NCI-H128 (cell line): Measurements from ENCODE around the gene ALKBH3.

Source experiments
- DNase-seq: peaks from one replicate; lab custom pipeline; 2025; ENCODE audit not compliant: unreplicated experiment; lab: John Stamatoyannopoulos, UW

Gene ALKBH3

GRCh38 chr11:43894546-43894945 lies 13.9 kb downstream of the ALKBH3 start:
- no peak for DNase-seq

- DNase-seq: no peak
Measured at GRCh38 chr11:43895601-43896000, 15.0 kb downstream of the ALKBH3 start.

- DNase-seq: no peak
Measured at GRCh38 chr11:43898574-43898973, 17.9 kb downstream of the ALKBH3 start.

GRCh38 chr11:43899094-43899493 lies 18.5 kb downstream of the ALKBH3 start:
- DNase-seq: no peak

GRCh38 chr11:43901551-43901950 lies 20.9 kb downstream of the ALKBH3 start:
- no peak for DNase-seq

GRCh38 chr11:43903078-43903477 lies 22.4 kb downstream of the ALKBH3 start:
- DNase-seq: no peak

- DNase-seq: no peak
Measured at GRCh38 chr11:43903969-43904368, 23.3 kb downstream of the ALKBH3 start.

GRCh38 chr11:43904742-43905535 lies 24.3 kb downstream of the ALKBH3 start:
- DNase-seq: no peak

- DNase-seq: no peak
Measured at GRCh38 chr11:43905813-43906241, 25.2 kb downstream of the ALKBH3 start.

GRCh38 chr11:43907028-43907975 lies 26.7 kb downstream of the ALKBH3 start:
- no peak for DNase-seq

GRCh38 chr11:43908191-43908590 lies 27.6 kb downstream of the ALKBH3 start:
- DNase-seq: no peak

- no peak for DNase-seq
Measured at GRCh38 chr11:43908683-43909082, 28.1 kb downstream of the ALKBH3 start.

- DNase-seq: no peak
Measured at GRCh38 chr11:43913829-43914380, 33.3 kb downstream of the ALKBH3 start.

GRCh38 chr11:43914466-43914865 lies 33.8 kb downstream of the ALKBH3 start:
- no peak for DNase-seq

GRCh38 chr11:43916621-43917020 lies 36.0 kb downstream of the ALKBH3 start:
- DNase-seq: no peak

- no peak for DNase-seq
Measured at GRCh38 chr11:43917851-43918250, 37.2 kb downstream of the ALKBH3 start.

- DNase-seq: no peak
Measured at GRCh38 chr11:43918662-43919061, 38.0 kb downstream of the ALKBH3 start.

GRCh38 chr11:43919852-43920597 lies 39.4 kb downstream of the ALKBH3 start:
- DNase-seq: no peak

- DNase-seq: no peak
Measured at GRCh38 chr11:43920598-43921419, 40.2 kb downstream of the ALKBH3 start.
